Immature natural killer cell (primary cell): ENCODE measurements around the gene ZNF189. TPM values are rescaled to one million over a fixed set of nuclear protein-coding genes. Genes with fewer than 3 reads are reported as not detected.

Source experiments
- DNase-seq, 3 donors: peaks; one replicate each; pipeline ENCODE4 v3.0.0; 2022; ENCODE audit warnings: mixed read lengths in 1 of 3
- H3K27ac Mint-ChIP-seq, 6 donors: one replicate each; pipeline ENCODE4 v1.8.0; 2020; ENCODE audit warnings: mixed read lengths in 6 of 6, mild to moderate bottlenecking in 5 of 6, inconsistent platforms in 4 of 6, moderate library complexity in 3 of 6
- H3K27me3 Mint-ChIP-seq, 3 donors: one replicate each; pipeline ENCODE4 v1.8.0; 2020 to 2021; ENCODE audit warnings: low read depth in 3 of 3, mild to moderate bottlenecking in 3 of 3, mixed read lengths in 3 of 3, moderate library complexity in 3 of 3, inconsistent platforms in 1 of 3
- H3K36me3 Mint-ChIP-seq, 3 donors: one replicate each; pipeline ENCODE4 v1.8.0; 2020; ENCODE audit warnings: mixed read lengths in 3 of 3, inconsistent platforms in 2 of 3, mild to moderate bottlenecking in 2 of 3
- H3K4me1 Mint-ChIP-seq, 2 donors: one replicate each; pipeline ENCODE4 v1.8.0; 2020; ENCODE audit warnings: inconsistent platforms in 2 of 2, mild to moderate bottlenecking in 2 of 2, mixed read lengths in 2 of 2, moderate library complexity in 1 of 2
- H3K4me3 Mint-ChIP-seq, 5 donors: one replicate each; pipeline ENCODE4 v1.8.0; 2020; ENCODE audit warnings: mild to moderate bottlenecking in 5 of 5, mixed read lengths in 5 of 5, inconsistent platforms in 3 of 5, moderate library complexity in 3 of 5
- H3K9me3 Mint-ChIP-seq, 6 donors: one replicate each; pipeline ENCODE4 v1.8.0; 2020; ENCODE audit warnings: mild to moderate bottlenecking in 6 of 6, mixed read lengths in 6 of 6, inconsistent platforms in 4 of 6, moderate library complexity in 3 of 6
- polyA plus RNA-seq, 3 donors: library from polyadenylated mRNA; unstranded; fragments of 300-500 nt; fragmentation: Illumina TruSeq; gene quantifications; one replicate each; pipeline ENCODE4 v1.2.3, GENCODE V29; 2021

The ZNF189 gene
- polyA plus RNA-seq, result 1 to 10 TPM in 1 of 3 donors, under 1 TPM in 1, not detected in 1; 0.60 to 3.1 TPM

GRCh38 chr9:101398068-101398929, at the start of gene ZNF189, which contains the start of gene MRPL50:
ZNF189 (plus strand) TSS chr9:101398851; CDS start chr9:101399157, 306 bp downstream.
MRPL50 (minus strand) TSS chr9:101398618; CDS start chr9:101398592, 26 bp downstream.
- Mint-ChIP-seq H3K27me3 (peaks cover 3 to 7% (median 4%) of the 10 kb centered on the region in 3 donors), H3K27ac (peak within 1 kb of the TSS; percentile 99 to 100 (median 100)), H3K4me3 (peak within 1 kb of the TSS; percentile 98 to 100 (median 100)), H3K4me1 (peaks cover 70 to 90% of the 10 kb centered on the region in 2 donors), H3K9me3 (no peaks in the 10 kb centered on the region), H3K36me3 (peaks cover 32 to 38% (median 34%) of the 10 kb centered on the region in 3 donors)
- DNase-seq, result peak; percentile 95 to 96 (median 95)

- H3K9me3 Mint-ChIP-seq, result no peaks in the 10 kb centered on the region
- no peak overlapping the region for H3K27ac Mint-ChIP-seq
- H3K4me3 Mint-ChIP-seq, result no peak overlapping the region
- no peak for DNase-seq
- H3K4me1 Mint-ChIP-seq, result no peaks in the 10 kb centered on the region
- no peaks in the 10 kb centered on the region for H3K36me3 Mint-ChIP-seq
- H3K27me3 Mint-ChIP-seq, result peaks cover 1 to 7% (median 4%) of the 10 kb centered on the region in 3 donors
Observed at GRCh38 chr9:101350285-101350684, 48.4 kb upstream of the ZNF189 start.

- no peaks in the 10 kb centered on the region for H3K4me1 Mint-ChIP-seq
- H3K27me3 Mint-ChIP-seq, result peaks cover 1 to 7% (median 1%) of the 10 kb centered on the region in 3 donors
- no peak for DNase-seq
- H3K27ac Mint-ChIP-seq, result no peak overlapping the region
- H3K9me3 Mint-ChIP-seq, result no peaks in the 10 kb centered on the region
- no peaks in the 10 kb centered on the region for H3K36me3 Mint-ChIP-seq
- H3K4me3 Mint-ChIP-seq, result no peak overlapping the region
Observed at GRCh38 chr9:101352892-101353463, 45.7 kb upstream of the ZNF189 start.

DNA sequence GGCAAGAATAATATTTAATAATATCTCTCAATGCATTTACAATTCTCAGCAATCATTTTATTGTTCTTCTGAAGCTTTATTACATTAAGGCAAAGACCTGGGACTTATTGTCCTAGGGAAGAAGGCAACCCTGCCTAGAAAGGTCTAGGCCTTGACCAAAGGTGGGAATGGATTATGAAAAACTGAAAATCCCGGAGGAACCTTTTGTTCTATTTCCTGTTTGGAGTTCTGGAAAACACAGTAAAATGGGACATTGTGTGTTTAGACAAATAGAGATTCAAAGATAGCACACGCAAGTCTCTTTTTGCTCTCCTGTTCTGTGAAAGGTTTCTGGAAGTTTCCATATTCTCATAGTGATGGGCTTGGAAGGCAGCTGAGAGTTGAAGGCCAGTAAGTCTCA, 45.0 kb upstream of the ZNF189 start:
- no peaks in the 10 kb centered on the region for H3K9me3 Mint-ChIP-seq
- peaks cover 1 to 6% (median 1%) of the 10 kb centered on the region in 3 donors for H3K27me3 Mint-ChIP-seq
- DNase-seq, result no peak
- no peaks in the 10 kb centered on the region for H3K36me3 Mint-ChIP-seq
- H3K27ac Mint-ChIP-seq, result no peak overlapping the region
- no peaks in the 10 kb centered on the region for H3K4me1 Mint-ChIP-seq
- no peak overlapping the region for H3K4me3 Mint-ChIP-seq

DNA sequence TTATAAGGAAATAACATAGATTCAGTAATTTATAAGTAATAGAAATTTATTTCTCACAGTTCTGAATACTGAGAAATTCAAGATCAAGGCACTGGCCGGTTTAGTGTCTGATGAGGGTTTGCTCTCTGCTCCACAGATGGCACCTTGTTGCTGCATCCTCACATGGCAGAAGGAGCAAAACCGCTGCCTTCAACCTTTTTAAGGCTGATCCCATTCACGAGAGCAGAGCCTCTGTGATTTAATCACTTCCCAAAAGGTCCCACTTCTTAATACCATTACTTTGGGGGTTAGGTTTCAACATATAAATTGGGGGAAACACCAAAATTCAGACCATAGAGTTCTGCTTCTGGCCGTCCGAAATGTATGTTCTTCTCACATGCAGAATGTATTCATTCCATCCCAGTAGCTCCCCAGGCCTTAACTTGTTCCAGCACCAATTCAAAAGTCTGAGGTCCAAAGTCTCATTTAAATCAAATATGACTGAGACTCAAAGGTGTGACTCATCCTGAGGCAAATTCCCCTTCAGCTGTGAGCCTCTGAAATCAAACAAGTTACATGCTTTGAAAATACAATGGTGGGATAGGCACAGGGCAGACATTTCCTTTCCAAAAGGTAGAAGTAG, 44.4 kb upstream of the ZNF189 start:
- Mint-ChIP-seq H3K27me3 (peaks cover 0 to under 1% (median under 1%) of the 10 kb centered on the region in 3 donors), H3K9me3 (no peaks in the 10 kb centered on the region), H3K27ac (no peak overlapping the region), H3K4me3 (no peak overlapping the region), H3K36me3 (no peaks in the 10 kb centered on the region), H3K4me1 (no peaks in the 10 kb centered on the region)
- no peak for DNase-seq

DNA sequence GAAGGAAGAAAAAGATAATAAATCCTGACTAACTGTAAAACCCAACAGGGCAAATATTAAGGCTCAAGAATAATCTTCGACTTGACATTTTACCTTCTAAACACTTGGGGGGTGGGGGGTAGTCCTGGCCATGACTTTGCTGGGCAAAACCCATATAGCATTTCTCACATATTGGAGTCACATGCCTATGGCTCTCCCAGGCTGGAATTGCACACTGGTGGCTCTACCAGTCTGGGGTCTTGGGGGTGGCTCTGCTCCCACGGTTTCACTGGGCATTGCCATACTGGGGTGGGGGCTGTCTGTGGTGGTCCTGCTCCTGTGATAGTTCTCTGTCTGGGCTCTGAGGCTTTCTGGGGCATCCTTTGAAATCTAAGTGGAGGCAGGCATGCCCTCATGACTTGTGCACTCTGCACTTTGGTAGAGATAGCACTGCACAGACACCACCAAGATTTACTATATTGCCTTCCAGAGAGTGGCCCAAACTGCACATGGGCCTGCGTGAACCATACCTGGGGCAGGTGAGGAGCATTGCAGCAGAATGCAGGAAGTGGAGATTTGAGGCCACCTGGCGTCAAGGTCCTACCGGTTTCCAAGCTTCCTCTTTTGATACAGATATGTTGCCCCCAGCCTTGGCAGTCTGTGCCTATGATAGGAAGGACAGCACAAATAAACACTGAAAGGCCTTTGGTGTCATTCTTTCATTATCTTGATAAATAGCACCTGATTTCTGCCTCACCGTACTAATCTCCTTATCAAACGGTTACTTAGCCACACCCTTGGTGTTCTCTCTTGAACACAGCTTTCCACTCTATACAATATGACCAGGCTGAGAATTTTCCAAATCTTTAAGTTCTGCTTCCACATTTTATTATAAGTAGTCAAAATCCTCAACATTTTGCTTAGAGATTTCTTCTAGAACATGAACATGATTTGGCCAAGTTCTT, 43.6 kb upstream of the ZNF189 start:
- no peak overlapping the region for H3K4me3 Mint-ChIP-seq

DNA sequence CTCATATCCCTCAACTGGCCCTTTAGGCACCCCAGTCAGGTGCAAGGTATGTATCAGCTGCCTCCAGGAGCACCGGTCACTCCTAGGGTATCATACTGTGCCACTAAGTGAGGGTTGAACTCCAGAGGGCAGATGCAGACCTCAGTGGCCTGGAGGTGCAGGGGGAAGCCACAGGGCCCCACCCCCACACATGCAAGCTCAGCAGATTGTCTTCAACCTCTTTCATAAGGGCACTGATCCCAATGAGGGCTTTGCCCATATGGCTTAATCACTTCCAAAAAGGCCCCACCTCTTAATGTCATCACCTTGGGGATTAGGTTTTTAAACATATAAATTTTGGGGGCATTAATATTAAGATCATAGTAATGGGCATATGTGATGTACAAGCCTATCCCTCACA, 42.0 kb upstream of the ZNF189 start:
- Mint-ChIP-seq H3K4me1 (no peaks in the 10 kb centered on the region), H3K36me3 (no peaks in the 10 kb centered on the region), H3K4me3 (no peak overlapping the region), H3K9me3 (no peaks in the 10 kb centered on the region), H3K27me3 (no peaks in the 10 kb centered on the region), H3K27ac (no peak overlapping the region)
- DNase-seq, result no peak

More for the DNA sequence above, 43.6 kb upstream of the ZNF189 start:
- no peaks in the 10 kb centered on the region for H3K4me1 Mint-ChIP-seq
- no peaks in the 10 kb centered on the region for H3K9me3 Mint-ChIP-seq
- no peak for DNase-seq
- H3K36me3 Mint-ChIP-seq, result no peaks in the 10 kb centered on the region
- H3K27ac Mint-ChIP-seq, result no peak overlapping the region
- no peaks in the 10 kb centered on the region for H3K27me3 Mint-ChIP-seq

DNA sequence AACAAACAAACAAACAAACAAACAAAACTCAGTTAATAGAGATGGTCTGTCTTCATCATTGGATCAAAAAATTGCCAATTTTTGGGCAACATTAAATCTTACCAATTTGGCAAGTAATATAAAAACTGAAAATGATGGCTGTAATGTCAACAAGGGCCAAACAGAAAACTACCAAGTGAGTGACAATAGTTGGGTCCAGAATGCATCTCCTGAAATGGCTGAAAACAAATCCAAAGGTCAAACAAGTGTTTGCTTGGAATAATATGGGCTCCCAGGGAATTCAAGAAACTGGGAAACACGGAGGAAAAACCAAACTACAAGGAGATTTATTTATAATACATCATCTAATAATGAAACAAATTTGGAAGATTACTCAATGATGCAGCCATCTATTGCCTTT, 39.0 kb upstream of the ZNF189 start:
- H3K27me3 Mint-ChIP-seq, result peaks cover 0 to 5% (median 0%) of the 10 kb centered on the region in 3 donors
- no peaks in the 10 kb centered on the region for H3K36me3 Mint-ChIP-seq
- H3K4me1 Mint-ChIP-seq, result no peaks in the 10 kb centered on the region
- H3K9me3 Mint-ChIP-seq, result no peaks in the 10 kb centered on the region
- no peak overlapping the region for H3K4me3 Mint-ChIP-seq
- no peak overlapping the region for H3K27ac Mint-ChIP-seq
- DNase-seq, result no peak

GRCh38 chr9:101360647-101361046, 38.0 kb upstream of the ZNF189 start:
- H3K4me1 Mint-ChIP-seq, result no peaks in the 10 kb centered on the region
- H3K27ac Mint-ChIP-seq, result no peak overlapping the region
- H3K9me3 Mint-ChIP-seq, result no peaks in the 10 kb centered on the region
- H3K36me3 Mint-ChIP-seq, result no peaks in the 10 kb centered on the region
- DNase-seq, result no peak
- no peak overlapping the region for H3K4me3 Mint-ChIP-seq
- peaks cover 0 to 5% (median 0%) of the 10 kb centered on the region in 3 donors for H3K27me3 Mint-ChIP-seq

DNA sequence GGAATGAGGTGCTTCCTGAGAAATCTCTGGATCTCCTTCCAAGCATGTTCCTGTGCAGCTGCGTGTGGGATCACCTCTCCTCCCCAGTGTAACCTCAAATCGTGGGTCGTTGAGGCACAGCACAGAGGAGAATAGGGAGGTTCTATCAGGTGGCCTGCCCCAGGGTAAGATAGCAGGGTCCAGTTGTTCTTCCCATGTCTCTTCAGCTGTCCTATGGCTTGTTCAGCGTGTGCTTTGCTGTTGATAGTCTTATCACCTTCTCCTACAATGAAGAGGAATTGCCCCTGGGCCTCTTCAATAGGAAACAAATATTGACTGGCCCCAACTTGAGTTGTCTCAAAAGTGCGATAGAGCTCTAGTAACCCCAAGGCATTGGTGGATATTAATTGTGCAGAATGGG, 36.2 kb upstream of the ZNF189 start:
- no peak overlapping the region for H3K4me3 Mint-ChIP-seq
- peaks cover 0 to 6% (median 0%) of the 10 kb centered on the region in 3 donors for H3K27me3 Mint-ChIP-seq
- H3K4me1 Mint-ChIP-seq, result no peaks in the 10 kb centered on the region
- no peaks in the 10 kb centered on the region for H3K36me3 Mint-ChIP-seq
- H3K9me3 Mint-ChIP-seq, result no peaks in the 10 kb centered on the region
- DNase-seq, result no peak
- no peak overlapping the region for H3K27ac Mint-ChIP-seq

DNA sequence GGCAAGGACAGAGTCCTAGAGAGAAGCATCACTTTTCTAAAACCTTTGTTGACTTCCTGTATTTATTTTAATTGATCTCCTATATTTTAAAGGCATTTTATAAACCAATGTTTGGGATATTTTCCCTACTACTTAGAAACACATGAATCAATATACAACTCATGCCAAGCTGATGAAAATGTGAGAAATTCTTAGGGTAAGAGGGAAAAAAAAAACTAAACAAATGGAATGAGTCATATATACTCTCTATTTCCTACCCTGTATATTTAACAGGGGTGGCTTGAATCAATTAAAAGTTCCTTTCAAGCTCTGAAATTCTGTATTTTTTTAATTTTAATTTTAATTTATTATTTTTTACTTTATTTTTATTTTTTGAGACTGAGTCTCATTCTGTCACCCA, 33.5 kb upstream of the ZNF189 start:
- Mint-ChIP-seq H3K27me3 (peaks cover 0 to 9% (median 2%) of the 10 kb centered on the region in 3 donors), H3K4me1 (no peaks in the 10 kb centered on the region), H3K4me3 (no peak overlapping the region), H3K27ac (no peak overlapping the region), H3K9me3 (peaks cover 0 to 3% (median 0%) of the 10 kb centered on the region in 6 donors), H3K36me3 (no peaks in the 10 kb centered on the region)
- no peak for DNase-seq

GRCh38 chr9:101366038-101366756, 32.5 kb upstream of the ZNF189 start:
- H3K27ac Mint-ChIP-seq, result no peak overlapping the region
- peaks cover 0 to 3% (median 0%) of the 10 kb centered on the region in 6 donors for H3K9me3 Mint-ChIP-seq
- no peak overlapping the region for H3K4me3 Mint-ChIP-seq
- no peaks in the 10 kb centered on the region for H3K36me3 Mint-ChIP-seq
- DNase-seq, result no peak
- peaks cover 0 to 13% (median 2%) of the 10 kb centered on the region in 3 donors for H3K27me3 Mint-ChIP-seq
- H3K4me1 Mint-ChIP-seq, result no peaks in the 10 kb centered on the region

DNA sequence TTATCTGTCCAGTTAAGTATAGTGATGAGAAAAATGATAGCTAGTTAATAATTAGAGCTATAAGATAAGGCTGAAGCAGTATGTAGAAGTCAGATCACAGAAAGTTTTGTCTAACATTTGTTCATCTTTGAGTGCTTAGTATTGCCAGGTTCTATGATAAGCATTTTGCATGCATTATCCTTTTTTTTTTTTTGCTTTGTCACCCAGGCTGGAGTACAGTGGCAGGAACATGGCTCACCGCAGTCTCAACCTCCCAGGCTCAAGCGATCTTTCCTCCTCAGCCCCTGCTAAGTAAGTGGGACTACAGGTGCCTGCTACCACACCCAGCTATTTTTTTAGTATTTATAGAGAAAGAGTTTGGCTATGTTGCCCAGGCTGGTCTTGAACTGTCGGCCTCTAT, 31.3 kb upstream of the ZNF189 start:
- peaks cover 2 to 22% (median 2%) of the 10 kb centered on the region in 3 donors for H3K27me3 Mint-ChIP-seq
- H3K4me3 Mint-ChIP-seq, result no peak overlapping the region
- H3K4me1 Mint-ChIP-seq, result no peaks in the 10 kb centered on the region
- H3K9me3 Mint-ChIP-seq, result peaks cover 0 to 6% (median 0%) of the 10 kb centered on the region in 6 donors
- no peak overlapping the region for H3K27ac Mint-ChIP-seq
- H3K36me3 Mint-ChIP-seq, result no peaks in the 10 kb centered on the region
- DNase-seq, result no peak
